IMR-90 (cell line): Measurements from ENCODE around the gene IL22RA1. TPM values are rescaled to one million over a fixed set of nuclear protein-coding genes. Genes with fewer than 3 reads are reported as not detected.

ENCODE experiments used
- ATAC-seq: fragments of 200-7000 bp; cut with Tn5 transposase; 2 replicates; pipeline ENCODE4 v1.9.1; 2020; ENCODE audit warnings: low read depth, mild to moderate bottlenecking, moderate library complexity
- BruUV-seq: library from RNA; stranded (reverse); fragments of 400-500 nt; replicated peaks from 2 replicates; lab custom pipeline; 2021; lab: Mats Ljungman, UMichigan
- CTCF ChIA-PET: fragments of 300-600 bp; formaldehyde crosslinking; extraction: SDS; loops from one replicate; lab custom pipeline; 2021; ENCODE audit warnings: antibody characterized with exemption; lab: Yijun Ruan, JAX
- POLR2A ChIA-PET: fragments of 300-600 bp; sonication (Branson Sonifier 250); formaldehyde crosslinking; loops from one replicate; lab custom pipeline; 2022; ENCODE audit warnings: antibody characterized with exemption; ENCODE audit not compliant: unreplicated experiment; lab: Charles Lee
- DNase-seq: peaks from one replicate; pipeline ENCODE4 v3.0.0; 2013
- H2AFZ ChIP-seq: replicated peaks from 2 replicates; pipeline ENCODE3; 2013; ENCODE audit warnings: low read length, mild to moderate bottlenecking; ENCODE audit not compliant: poor library complexity
- H2AK5ac ChIP-seq: 2 replicates; pipeline ENCODE4 v1.6.1; 2013; ENCODE audit warnings: low read depth, low read length, inconsistent platforms
- H2AK9ac ChIP-seq: replicated peaks from 2 replicates; pipeline ENCODE3; 2013; ENCODE audit warnings: mild to moderate bottlenecking, low read depth, low read length, moderate library complexity; ENCODE audit not compliant: poor library complexity
- H2BK120ac ChIP-seq: 2 replicates; pipeline ENCODE4 v1.6.1; 2013; ENCODE audit warnings: low read depth, low read length, inconsistent platforms
- H2BK15ac ChIP-seq: 3 replicates; pipeline ENCODE4 v1.6.1; 2013; ENCODE audit warnings: low read depth, low read length, inconsistent platforms
- H2BK20ac ChIP-seq: 2 replicates; pipeline ENCODE4 v1.6.1; 2013; ENCODE audit warnings: low read depth, mild to moderate bottlenecking, inconsistent platforms, low read length, moderate library complexity
- H2BK5ac ChIP-seq: 2 replicates; pipeline ENCODE4 v1.6.1; 2013; ENCODE audit warnings: mild to moderate bottlenecking, low read depth, low read length, inconsistent platforms; ENCODE audit not compliant: poor library complexity, severe bottlenecking
- H3K14ac ChIP-seq: replicated peaks from 2 replicates; pipeline ENCODE4 v1.6.1; 2013; ENCODE audit warnings: low read depth, low read length, inconsistent platforms
- H3K18ac ChIP-seq: 2 replicates; pipeline ENCODE4 v1.6.1; 2013; ENCODE audit warnings: low read depth, low read length, control low read depth
- H3K23ac ChIP-seq: 2 replicates; pipeline ENCODE4 v1.6.1; 2013; ENCODE audit warnings: low read depth, low read length, inconsistent platforms
- H3K27ac ChIP-seq: 2 replicates; pipeline ENCODE4 v1.5.1; 2013; ENCODE audit warnings: mild to moderate bottlenecking, control low read depth, low read length; ENCODE audit not compliant: insufficient read depth
- H3K27me3 ChIP-seq: 2 replicates; pipeline ENCODE4 v1.6.1; 2013; ENCODE audit warnings: low read length; ENCODE audit not compliant: control insufficient read depth, insufficient read depth
- H3K36me3 ChIP-seq: 2 replicates; pipeline ENCODE4 v1.6.1; 2013; ENCODE audit warnings: low read length, mixed read lengths; ENCODE audit not compliant: control insufficient read depth, insufficient read depth
- H3K4ac ChIP-seq: 2 replicates; pipeline ENCODE4 v1.6.1; 2013; ENCODE audit warnings: low read depth, low read length, inconsistent platforms
- H3K4me1 ChIP-seq: 2 replicates; pipeline ENCODE4 v1.6.1; 2013; ENCODE audit warnings: low read length, mixed read lengths; ENCODE audit not compliant: control insufficient read depth, insufficient read depth
- H3K4me2 ChIP-seq: 2 replicates; pipeline ENCODE4 v1.6.1; 2013; ENCODE audit warnings: low read depth, mild to moderate bottlenecking, control low read depth, low read length, moderate library complexity
- H3K4me3 ChIP-seq: 2 replicates; pipeline ENCODE4 v1.5.1; 2013; ENCODE audit warnings: low read depth, mild to moderate bottlenecking, control low read depth, low read length, moderate library complexity; ENCODE audit not compliant: insufficient read depth
- H3K56ac ChIP-seq: 2 replicates; pipeline ENCODE4 v1.6.1; 2013; ENCODE audit warnings: low read length, inconsistent platforms; ENCODE audit not compliant: insufficient read depth; ENCODE audit errors: extremely low read depth
- H3K79me1 ChIP-seq, 2 experiments: 2 replicates each; pipeline ENCODE4 v1.6.1; 2013; ENCODE audit warnings: low read length in 2 of 2, inconsistent platforms in 1 of 2, low read depth in 1 of 2
- H3K9ac ChIP-seq: 2 replicates; pipeline ENCODE4 v1.6.1; 2013; ENCODE audit warnings: low read depth, low read length, control low read depth
- H3K9me1 ChIP-seq: 2 replicates; pipeline ENCODE4 v1.6.1; 2013; ENCODE audit warnings: low read length, inconsistent platforms; ENCODE audit not compliant: insufficient read depth
- H3K9me3 ChIP-seq: 2 replicates; pipeline ENCODE4 v1.6.1; 2013; ENCODE audit warnings: low read length; ENCODE audit not compliant: control insufficient read depth, insufficient read depth
- H4K20me1 ChIP-seq: 2 replicates; pipeline ENCODE4 v1.6.1; 2013; ENCODE audit warnings: low read length, inconsistent platforms; ENCODE audit not compliant: insufficient read depth
- H4K5ac ChIP-seq: 2 replicates; pipeline ENCODE4 v1.6.1; 2013; ENCODE audit warnings: mild to moderate bottlenecking, low read depth, low read length, control low read depth
- H4K8ac ChIP-seq, 2 experiments: 2 replicates each; pipeline ENCODE4 v1.6.1; 2013; ENCODE audit warnings: low read depth in 2 of 2, low read length in 2 of 2, control low read depth in 1 of 2, inconsistent platforms in 1 of 2
- H4K91ac ChIP-seq: 2 replicates; pipeline ENCODE4 v1.6.1; 2013; ENCODE audit warnings: low read depth, low read length, inconsistent platforms; ENCODE audit not compliant: insufficient read depth
- BHLHE40 ChIP-seq: fragments of 150-350 bp; IDR thresholded peaks from 2 replicates; pipeline ENCODE4 v1.6.1; 2016; ENCODE audit warnings: mild to moderate bottlenecking, low read depth, low read length
- CEBPB ChIP-seq: IDR thresholded peaks from 2 replicates; pipeline ENCODE4 v1.6.1; 2012; ENCODE audit warnings: low read depth, low read length, improper control_type of control experiment
- CTCF ChIP-seq: conservative IDR thresholded peaks from 2 replicates; pipeline ENCODE4 v1.5.1; 2012; ENCODE audit warnings: mild to moderate bottlenecking, low read depth, low read length, improper control_type of control experiment
- ELK1 ChIP-seq: fragments of 150-350 bp; IDR thresholded peaks from 2 replicates; pipeline ENCODE4 v1.6.1; 2016; ENCODE audit warnings: low read depth, mild to moderate bottlenecking, low read length, moderate library complexity, borderline replicate concordance
- FOS ChIP-seq: fragments of 150-350 bp; IDR thresholded peaks from 2 replicates; pipeline ENCODE4 v1.6.1; 2016; ENCODE audit warnings: low read depth, low read length
- MAFK ChIP-seq: IDR thresholded peaks from 2 replicates; pipeline ENCODE4 v1.6.1; 2012; ENCODE audit warnings: low read depth, low read length, improper control_type of control experiment
- MAZ ChIP-seq: IDR thresholded peaks from 2 replicates; pipeline ENCODE4 v1.6.1; 2012; ENCODE audit warnings: low read depth, mild to moderate bottlenecking, low read length, improper control_type of control experiment, moderate library complexity, borderline replicate concordance
- MXI1 ChIP-seq: IDR thresholded peaks from 2 replicates; pipeline ENCODE4 v1.6.1; 2012; ENCODE audit warnings: low read depth, mild to moderate bottlenecking, low read length, moderate library complexity, borderline replicate concordance
- RAD21 ChIP-seq: IDR thresholded peaks from 2 replicates; pipeline ENCODE4 v1.6.1; 2012; ENCODE audit warnings: low read length, improper control_type of control experiment
- RCOR1 ChIP-seq: IDR thresholded peaks from 2 replicates; pipeline ENCODE4 v1.6.1; 2012; ENCODE audit warnings: mild to moderate bottlenecking, low read length, improper control_type of control experiment; ENCODE audit not compliant: insufficient replicate concordance
- SMC3 ChIP-seq: fragments of 150-350 bp; IDR thresholded peaks from 2 replicates; pipeline ENCODE4 v1.6.1; 2016; ENCODE audit warnings: low read depth, mild to moderate bottlenecking, antibody characterized with exemption, low read length, moderate library complexity
- USF2 ChIP-seq: fragments of 150-350 bp; IDR thresholded peaks from 2 replicates; pipeline ENCODE4 v1.6.1; 2017; ENCODE audit warnings: mild to moderate bottlenecking, antibody characterized with exemption, low read length, low read depth
- WGBS, 2 experiments: methylation state at CpG; one replicate each; pipeline versions ENCODE4 v1.1.5 to v1.1.7; 2013; ENCODE audit warnings: missing lambda C conversion rate in 2 of 2; ENCODE audit not compliant: insufficient read length in 1 of 2; ENCODE audit errors: extremely low coverage in 2 of 2; 5-methylcytosine and 5-hydroxymethylcytosine counted together
- dilution Hi-C: fragments of 300-500 bp; cut with HindIII; formaldehyde crosslinking; loops from one replicate; pipeline ENCODE4 v1.14.3; 2018; ENCODE audit warnings: low sequenced_read_pairs; ENCODE audit not compliant: unreplicated experiment
- in situ Hi-C: fragments of 300-500 bp; cut with MboI; formaldehyde crosslinking; loops from 3 replicates; pipeline ENCODE4 v1.14.3; 2019; ENCODE audit warnings: low sequenced_read_pairs, inconsistent platforms, mixed read lengths
- intact Hi-C: fragments of 100-400 bp; cut with micrococcal nuclease; formaldehyde crosslinking; loops from 2 replicates; pipeline ENCODE4 v1.10.0; 2022
- polyA plus RNA-seq, 3 experiments: library from polyadenylated mRNA; depleted of rRNA; stranded (reverse); fragments of >200 nt; gene quantifications; 2 replicates each; pipeline ENCODE4 v1.2.3, GENCODE V29; 2012; ENCODE audit warnings: low replicate concordance in 1 of 3
- total RNA-seq: library from RNA; depleted of rRNA; stranded (reverse); fragments of >200 nt; gene quantifications from 2 replicates; pipeline ENCODE4 v1.2.3, GENCODE V29; 2012

The IL22RA1 gene
- total and polyA plus RNA-seq, 2 of the 4 experiments (the other 2 are of a cell fraction), result not detected

GRCh38 chr1:24130385-24130784 is 12.6 kb downstream of the IL22RA1 start:
- Histone ChIP-seq H2AK9ac (no peak overlapping the region), H2BK15ac (no peak overlapping the region), H4K91ac (no peak overlapping the region), H3K4me1 (no peaks in the 10 kb centered on the region), H3K27me3 (peaks cover 24% of the 10 kb centered on the region), H3K4me3 (no peak overlapping the region), H3K9me1 (no peaks in the 10 kb centered on the region), H3K4ac (no peak overlapping the region), H3K27ac (no peak overlapping the region), H2BK5ac (no peak overlapping the region), H3K56ac (no peak overlapping the region), H3K23ac (no peak overlapping the region), H3K36me3 (no peaks in the 10 kb centered on the region), H2BK20ac (no peak overlapping the region), H4K8ac (no peak overlapping the region), H4K5ac (no peak overlapping the region), H4K20me1 (no peaks in the 10 kb centered on the region), H3K9me3 (peaks cover 4% of the 10 kb centered on the region), H2AK5ac (no peak overlapping the region), H2BK120ac (no peak overlapping the region), H2AFZ (no peak overlapping the region), H3K79me1 (no peaks in the 10 kb centered on the region), H3K18ac (no peak overlapping the region), H3K4me2 (no peak overlapping the region), H3K9ac (no peak overlapping the region), H3K14ac (no peak overlapping the region)
- POLR2A ChIA-PET, result no interaction called here
- CTCF ChIA-PET, result no interaction called here
- in situ Hi-C loops, result no loop called here
- DNase-seq, result no peak
- TF ChIP-seq USF2 (no peak), MAFK (no peak), RAD21 (no peak), CEBPB (no peak), MAZ (no peak), CTCF (no peak), SMC3 (no peak), RCOR1 (no peak), MXI1 (no peak), ELK1 (no peak), FOS (no peak), BHLHE40 (no peak)
- no TSS peak for BruUV-seq
- dilution Hi-C loops, result no loop called here
- no CpG with 5 or more reads among the region's 3 CpGs for WGBS, 2 experiments
- intact Hi-C loops, result loop anchor here (10.0 kb wide), 1 partner anchor 46 kb away; no protein-coding TSS in a partner anchor
- ATAC-seq, result no peak
